GM10266 (cell line): Measurements from ENCODE around the gene ELOVL6.
"Not testable (repeated sequence)": the region's sequence is repeated elsewhere in the genome, so short reads cannot be mapped to it uniquely, and the experiment has no call there.

Experiments
- DNase-seq: peaks from one replicate; pipeline ENCODE4 v3.0.0; 2012; ENCODE audit errors: extremely low spot score
- TF ChIP-seq, protein P1 (sequence below): IDR thresholded peaks from 2 replicates; pipeline ENCODE4 v1.5.1; 2012; ENCODE audit warnings: mild to moderate bottlenecking, low read depth; ENCODE audit not compliant: control insufficient read depth, insufficient read depth; ENCODE audit errors: missing control alignments

The ELOVL6 gene

DNA sequence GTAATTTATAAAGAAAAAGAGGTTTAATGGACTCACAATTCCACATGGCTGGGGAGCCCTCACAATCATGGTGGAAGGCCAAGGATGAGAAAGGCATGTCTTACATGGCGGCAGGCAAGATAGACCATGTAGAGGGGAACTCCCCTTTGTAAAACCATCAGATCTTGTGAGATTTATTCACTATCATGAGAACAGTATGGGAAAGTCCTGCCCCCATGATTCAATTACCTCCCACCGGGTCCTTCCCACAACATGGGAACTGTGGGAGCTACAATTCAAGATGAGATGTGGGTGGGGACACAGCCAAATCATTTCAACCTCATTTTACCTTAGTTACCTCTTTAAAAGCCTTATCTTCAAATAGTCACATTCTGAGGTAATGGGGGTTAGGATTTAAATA is 30.9 kb upstream of the ELOVL6 start:
- TF ChIP-seq, protein P1, sequence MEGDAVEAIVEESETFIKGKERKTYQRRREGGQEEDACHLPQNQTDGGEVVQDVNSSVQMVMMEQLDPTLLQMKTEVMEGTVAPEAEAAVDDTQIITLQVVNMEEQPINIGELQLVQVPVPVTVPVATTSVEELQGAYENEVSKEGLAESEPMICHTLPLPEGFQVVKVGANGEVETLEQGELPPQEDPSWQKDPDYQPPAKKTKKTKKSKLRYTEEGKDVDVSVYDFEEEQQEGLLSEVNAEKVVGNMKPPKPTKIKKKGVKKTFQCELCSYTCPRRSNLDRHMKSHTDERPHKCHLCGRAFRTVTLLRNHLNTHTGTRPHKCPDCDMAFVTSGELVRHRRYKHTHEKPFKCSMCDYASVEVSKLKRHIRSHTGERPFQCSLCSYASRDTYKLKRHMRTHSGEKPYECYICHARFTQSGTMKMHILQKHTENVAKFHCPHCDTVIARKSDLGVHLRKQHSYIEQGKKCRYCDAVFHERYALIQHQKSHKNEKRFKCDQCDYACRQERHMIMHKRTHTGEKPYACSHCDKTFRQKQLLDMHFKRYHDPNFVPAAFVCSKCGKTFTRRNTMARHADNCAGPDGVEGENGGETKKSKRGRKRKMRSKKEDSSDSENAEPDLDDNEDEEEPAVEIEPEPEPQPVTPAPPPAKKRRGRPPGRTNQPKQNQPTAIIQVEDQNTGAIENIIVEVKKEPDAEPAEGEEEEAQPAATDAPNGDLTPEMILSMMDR: no peak
- DNase-seq: no peak

DNA sequence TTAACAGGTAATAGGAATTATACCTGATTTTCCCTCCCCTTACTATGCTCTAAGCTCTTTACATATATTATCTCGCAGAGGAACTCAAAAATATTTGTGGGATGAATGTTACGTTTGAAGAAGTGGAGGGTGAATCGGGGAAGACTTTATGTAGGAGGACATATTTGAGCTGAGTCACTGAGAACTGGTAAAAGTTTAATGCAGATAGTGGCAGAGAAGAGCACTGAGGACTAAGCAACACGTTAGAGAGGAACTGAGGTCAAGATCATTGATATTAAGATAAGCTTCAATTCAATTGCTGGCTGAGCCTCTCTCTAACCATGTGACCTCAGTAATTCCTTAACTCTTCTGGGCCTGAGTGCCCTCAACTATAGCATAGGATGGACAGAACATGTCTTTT is 26.4 kb upstream of the ELOVL6 start:
- TF ChIP-seq, protein P1: no peak
- DNase-seq: no peak

DNA sequence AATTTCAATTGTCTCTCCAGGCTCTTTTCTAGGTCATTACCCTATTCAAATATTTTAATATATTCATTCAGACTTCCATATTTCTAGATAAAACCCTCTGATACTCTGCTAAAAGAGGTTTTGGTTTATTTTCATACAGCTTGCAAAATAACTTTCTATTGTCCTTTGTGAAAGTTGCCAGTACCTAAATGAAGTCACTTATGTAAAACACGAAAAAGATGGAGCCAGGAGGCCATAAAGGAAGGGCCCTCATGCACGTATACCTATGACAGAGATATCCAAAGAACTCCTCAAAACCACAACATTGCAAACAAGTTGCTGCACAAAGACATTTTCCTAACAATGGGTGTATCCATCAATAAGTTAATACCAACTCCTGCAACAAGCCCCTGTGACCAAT is 25.7 kb upstream of the ELOVL6 start:
- TF ChIP-seq, protein P1: no peak
- DNase-seq: no peak

DNA sequence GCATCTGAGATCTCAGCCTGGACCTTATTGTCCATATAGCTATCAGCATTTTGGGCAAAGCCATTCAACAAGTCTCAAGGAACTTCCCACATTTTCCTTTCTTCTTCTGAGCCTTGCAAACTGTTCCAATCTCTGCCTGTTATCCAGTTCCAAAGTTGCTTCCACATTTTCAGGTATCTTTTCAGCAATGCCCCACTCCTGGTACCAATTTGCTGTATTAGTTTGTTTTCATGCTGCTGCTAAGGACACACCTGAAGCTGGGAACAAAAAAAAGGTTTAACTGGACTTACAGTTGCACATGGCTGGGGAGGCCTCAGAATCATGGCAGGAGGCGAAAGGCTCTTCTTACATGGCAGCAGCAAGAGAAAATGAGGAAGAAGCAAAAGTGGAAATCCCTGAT is 20.5 kb upstream of the ELOVL6 start:
- DNase-seq: not testable (repeated sequence)

DNA sequence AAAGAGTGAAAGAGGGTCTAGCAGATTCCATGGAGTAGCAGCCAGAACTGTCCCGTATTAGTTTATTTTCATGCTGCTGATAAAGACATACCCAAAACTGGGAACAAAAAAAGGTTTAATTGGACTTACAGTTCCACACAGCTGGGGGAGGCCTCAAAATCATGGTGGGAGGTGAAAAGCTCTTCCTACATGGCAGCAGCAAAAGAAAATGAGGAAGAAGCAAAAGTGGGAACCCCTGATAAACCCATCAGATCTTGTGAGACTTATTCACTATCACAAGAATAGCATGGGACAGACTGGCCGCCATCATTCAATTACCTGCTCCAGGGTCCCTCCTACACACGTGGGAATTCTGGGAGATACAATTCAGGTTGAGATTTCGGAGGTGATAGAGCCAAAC is 18.8 kb upstream of the ELOVL6 start:
- not testable (repeated sequence) for DNase-seq

DNA sequence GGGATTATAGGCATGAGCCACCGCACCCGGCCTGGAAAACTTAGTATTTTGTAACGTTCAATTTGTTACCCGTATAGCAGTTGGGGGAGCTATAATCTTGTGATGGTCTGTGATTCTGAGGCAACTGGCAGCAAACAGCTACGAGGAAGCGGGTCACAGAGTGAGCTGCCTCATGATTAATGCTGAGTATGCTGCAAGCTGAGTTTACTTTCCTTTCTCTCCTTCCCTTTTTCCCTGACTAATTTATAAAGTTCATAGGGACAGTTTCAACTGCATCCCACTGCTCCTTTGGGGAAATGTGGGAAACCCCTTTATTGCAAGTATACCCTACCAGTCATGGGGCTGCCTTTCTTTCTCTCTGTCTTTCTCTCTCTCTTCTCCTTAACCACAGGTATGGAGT is 17.7 kb upstream of the ELOVL6 start:
- TF ChIP-seq, protein P1: no peak
- DNase-seq: no peak

DNA sequence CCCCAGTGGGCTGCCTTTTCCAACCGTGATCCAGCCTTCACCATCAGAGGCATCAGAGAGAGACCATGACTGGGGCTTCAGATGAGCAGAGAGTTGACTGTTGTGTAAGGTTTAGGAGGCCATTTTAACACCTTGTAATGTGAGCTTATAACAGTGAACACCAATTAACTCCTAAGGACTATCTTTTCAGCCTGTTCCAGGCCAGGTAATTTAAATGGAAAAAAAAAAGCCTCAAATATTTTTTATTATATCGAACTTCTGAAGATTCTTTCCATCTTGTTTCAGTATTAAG is 13.3 kb upstream of the ELOVL6 start:
- TF ChIP-seq, protein P1: peak; percentile 24
- DNase-seq: no peak

DNA sequence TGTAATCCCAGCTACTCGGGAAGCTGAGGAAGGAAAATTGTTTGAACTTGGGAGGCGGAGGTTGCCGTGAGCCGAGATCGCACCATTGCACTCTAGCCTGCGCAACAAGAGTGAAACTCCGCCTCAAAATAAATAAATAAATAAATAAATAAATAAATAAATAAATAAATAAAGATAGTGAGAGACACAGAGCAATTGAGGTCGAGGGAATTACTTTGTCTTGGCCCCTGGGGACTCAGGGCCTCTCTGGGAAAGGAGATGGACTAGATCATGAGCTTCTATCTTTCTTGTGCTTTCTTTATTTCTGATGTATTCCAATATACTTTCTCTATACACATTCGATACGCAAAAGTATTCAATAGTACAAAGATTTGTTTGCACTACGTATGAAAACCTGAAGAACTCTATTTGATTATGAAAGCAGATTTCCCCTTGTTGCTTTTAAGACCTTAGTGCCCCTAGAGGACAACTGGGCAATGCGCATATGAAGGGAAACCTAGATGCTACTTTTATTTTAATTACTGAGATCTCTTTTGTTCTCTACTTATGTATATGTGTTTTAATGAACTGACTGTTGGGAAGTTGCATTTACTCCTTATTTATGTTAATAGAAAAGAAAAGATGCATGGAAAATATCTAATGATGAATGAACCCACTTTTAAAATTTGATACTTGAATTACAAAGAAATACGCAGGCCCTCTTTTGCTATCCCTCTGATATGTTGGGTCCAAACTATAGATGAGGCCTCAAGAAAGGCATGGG is 12.8 kb upstream of the ELOVL6 start:
- DNase-seq: peak; percentile 55
- TF ChIP-seq, protein P1: peak; percentile 66

DNA sequence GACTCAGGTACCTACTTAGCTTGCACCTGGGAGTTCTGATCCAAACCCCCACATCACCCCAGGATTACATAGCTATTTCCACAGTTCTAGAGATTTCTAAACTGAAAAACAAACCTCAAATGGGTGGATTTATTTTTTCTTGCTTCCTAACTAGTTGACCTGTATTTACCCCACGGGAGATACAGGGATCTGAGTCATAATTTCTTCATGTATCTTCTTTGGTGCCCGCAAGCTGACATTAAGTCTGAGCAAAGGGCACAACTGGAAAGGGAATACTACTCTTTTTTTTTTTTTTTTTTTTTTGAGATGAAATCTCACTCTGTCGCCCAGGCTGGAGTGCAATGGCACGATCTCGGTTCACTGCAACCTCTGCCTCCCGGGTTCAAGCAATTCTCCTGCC is 10.0 kb upstream of the ELOVL6 start:
- TF ChIP-seq, protein P1: no peak
- no peak for DNase-seq
